Measurements from ENCODE around the gene ANAPC7. TPM values are rescaled to one million over a fixed set of nuclear protein-coding genes. Genes with fewer than 3 reads are reported as not detected.
"Not testable (repeated sequence)": the region's sequence is repeated elsewhere in the genome, so short reads cannot be mapped to it uniquely, and the experiment has no call there.

Gene ANAPC7
- total RNA-seq, 1 donor from 2014 or later = 98.9 TPM

GRCh38 chr12:110436231-110436630 lies 32.7 kb upstream of the ANAPC7 start:
- Mint-ChIP-seq H3K4me3 (no peak overlapping the region), H3K27me3 (ENCODE audit: low read depth) (no peaks in the 10 kb centered on the region), H3K4me1 (peaks cover 4% of the 10 kb centered on the region), H3K9me3 (no peaks in the 10 kb centered on the region), H3K36me3 (ENCODE audit: low read depth) (peaks cover 16% of the 10 kb centered on the region), H3K27ac (ENCODE audit: unreplicated experiment) (no peak overlapping the region)
- no peak for DNase-seq (ENCODE audit: low read depth, low spot score)
- TF ChIP-seq CTCF (conservative IDR thresholded peaks at IDR 0.05) = no peak

GRCh38 chr12:110431957-110432587 lies 28.6 kb upstream of the ANAPC7 start:
- Mint-ChIP-seq H3K4me1 (peaks cover 4% of the 10 kb centered on the region), H3K36me3 (ENCODE audit: low read depth) (peaks cover 12% of the 10 kb centered on the region), H3K27ac (ENCODE audit: unreplicated experiment) (no peak overlapping the region), H3K27me3 (ENCODE audit: low read depth) (no peaks in the 10 kb centered on the region), H3K9me3 (no peaks in the 10 kb centered on the region), H3K4me3 (no peak overlapping the region)
- TF ChIP-seq CTCF (conservative IDR thresholded peaks at IDR 0.05) = no peak
- DNase-seq (ENCODE audit: low read depth, low spot score) = no peak

- not testable (repeated sequence) for H3K9me3 Mint-ChIP-seq; H3K27me3 Mint-ChIP-seq (ENCODE audit: low read depth); DNase-seq (ENCODE audit: low read depth, low spot score); H3K4me3 Mint-ChIP-seq; H3K36me3 Mint-ChIP-seq (ENCODE audit: low read depth); H3K4me1 Mint-ChIP-seq; H3K27ac Mint-ChIP-seq (ENCODE audit: unreplicated experiment)
These were observed 26.2 kb upstream of the ANAPC7 start for GRCh38 chr12:110429676-110430075.

GRCh38 chr12:110426406-110426805 lies 22.9 kb upstream of the ANAPC7 start:
- Mint-ChIP-seq H3K4me3 (no peak overlapping the region), H3K27ac (ENCODE audit: unreplicated experiment) (no peak overlapping the region), H3K4me1 (peaks cover 2% of the 10 kb centered on the region), H3K36me3 (ENCODE audit: low read depth) (no peaks in the 10 kb centered on the region), H3K9me3 (no peaks in the 10 kb centered on the region), H3K27me3 (ENCODE audit: low read depth) (no peaks in the 10 kb centered on the region)
- no peak for TF ChIP-seq CTCF (conservative IDR thresholded peaks at IDR 0.05)
- DNase-seq (ENCODE audit: low read depth, low spot score) = no peak

GRCh38 chr12:110424237-110424636 lies 20.7 kb upstream of the ANAPC7 start:
- Mint-ChIP-seq H3K27ac (ENCODE audit: unreplicated experiment) (no peak overlapping the region), H3K4me3 (no peak overlapping the region), H3K27me3 (ENCODE audit: low read depth) (no peaks in the 10 kb centered on the region), H3K9me3 (no peaks in the 10 kb centered on the region), H3K4me1 (no peaks in the 10 kb centered on the region), H3K36me3 (ENCODE audit: low read depth) (no peaks in the 10 kb centered on the region)
- no peak for DNase-seq (ENCODE audit: low read depth, low spot score)
- TF ChIP-seq CTCF (conservative IDR thresholded peaks at IDR 0.05) = no peak

GRCh38 chr12:110421701-110422100 lies 18.2 kb upstream of the ANAPC7 start:
- peaks cover 7% of the 10 kb centered on the region for H3K4me1 Mint-ChIP-seq
- TF ChIP-seq CTCF (conservative IDR thresholded peaks at IDR 0.05) = no peak
- DNase-seq (ENCODE audit: low read depth, low spot score) = no peak
- H3K4me3 Mint-ChIP-seq = no peak overlapping the region
- H3K9me3 Mint-ChIP-seq = no peaks in the 10 kb centered on the region
- H3K27me3 Mint-ChIP-seq (ENCODE audit: low read depth) = no peaks in the 10 kb centered on the region
- H3K27ac Mint-ChIP-seq (ENCODE audit: unreplicated experiment) = no peak overlapping the region
- no peaks in the 10 kb centered on the region for H3K36me3 Mint-ChIP-seq (ENCODE audit: low read depth)

Data from neural crest cell (in vitro differentiated cells).